Panc1 (cell line): ENCODE results near the gene SLC44A3.

Experiments used
- CTCF ChIP-seq: fragments of 450-650 bp; IDR thresholded peaks from 2 replicates; pipeline ENCODE4 v1.5.1; 2017; ENCODE audit warnings: mild to moderate bottlenecking
- POLR2AphosphoS5 ChIP-seq: IDR thresholded peaks from 2 replicates; pipeline ENCODE4 v1.6.1; 2012; ENCODE audit warnings: mild to moderate bottlenecking, low read depth, low read length, moderate library complexity
- SIN3A ChIP-seq: IDR thresholded peaks from 2 replicates; pipeline ENCODE4 v1.6.1; 2012; ENCODE audit warnings: low read depth, mild to moderate bottlenecking, low read length, moderate library complexity, borderline replicate concordance; ENCODE audit not compliant: insufficient read depth
- TCF7L2 ChIP-seq: IDR thresholded peaks from 2 replicates; pipeline ENCODE4 v1.6.1; 2011; ENCODE audit warnings: mild to moderate bottlenecking, low read depth, low read length, inconsistent platforms

GRCh38 chr1:94804442-94804837 is 15.7 kb upstream of the SLC44A3 start:
- TF ChIP-seq CTCF = no peak
- no peak for TF ChIP-seq POLR2AphosphoS5
- TF ChIP-seq SIN3A = no peak
- TF ChIP-seq TCF7L2 = no peak
